Measurements from ENCODE around the gene SEMA3F. TPM values are rescaled to one million over a fixed set of nuclear protein-coding genes. Genes with fewer than 3 reads are reported as not detected.
A peak's percentile ranks its signal among the peaks of the same experiment; 100 is the strongest.

SEMA3F gene
- total RNA-seq, 1 donor from 2014 or later: 10.0 TPM

DNA sequence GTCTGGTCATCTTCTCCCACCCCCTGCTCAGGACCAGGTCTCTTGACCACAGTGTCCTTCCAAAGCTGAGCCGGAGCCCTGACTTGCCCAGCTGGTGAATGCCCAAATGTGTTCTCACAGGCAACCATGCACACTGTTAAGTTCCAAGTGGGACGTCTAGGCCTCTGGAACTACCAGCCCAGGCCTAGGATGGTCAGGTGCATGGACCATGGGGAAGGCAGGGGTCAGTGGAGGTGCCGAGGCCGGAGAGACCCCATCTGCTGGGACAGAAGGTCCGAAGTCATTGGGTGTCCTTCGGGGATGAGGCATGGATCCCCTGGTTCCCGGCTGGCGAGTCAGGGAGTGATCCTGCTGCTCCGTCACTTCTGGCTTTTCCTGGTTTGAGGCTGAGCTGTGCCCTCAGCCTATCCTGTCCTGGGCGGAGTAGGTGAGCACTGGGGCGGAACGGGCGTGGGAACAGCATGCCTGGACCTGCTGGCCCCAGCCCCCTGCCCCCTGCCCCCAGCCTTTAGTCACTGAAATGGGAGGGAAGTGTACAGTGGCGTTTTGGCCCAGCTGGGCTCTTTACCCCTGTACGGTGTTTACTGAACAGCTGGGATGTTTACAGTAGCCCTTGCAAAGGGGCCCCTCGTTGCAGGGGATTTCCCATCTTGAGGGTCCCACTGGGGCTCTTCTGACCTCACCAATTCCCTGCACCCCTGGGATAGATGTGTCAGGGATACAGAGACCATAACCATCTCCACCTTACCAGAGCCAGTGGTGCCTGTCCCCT lies 12.1 kb downstream of the SEMA3F start:
- no peak for DNase-seq (ENCODE audit: low spot score)
- intact Hi-C loops (cut with DNase I): loop anchor here (2.0 kb wide), 1 partner anchor 22 kb away; no protein-coding TSS in a partner anchor

DNA sequence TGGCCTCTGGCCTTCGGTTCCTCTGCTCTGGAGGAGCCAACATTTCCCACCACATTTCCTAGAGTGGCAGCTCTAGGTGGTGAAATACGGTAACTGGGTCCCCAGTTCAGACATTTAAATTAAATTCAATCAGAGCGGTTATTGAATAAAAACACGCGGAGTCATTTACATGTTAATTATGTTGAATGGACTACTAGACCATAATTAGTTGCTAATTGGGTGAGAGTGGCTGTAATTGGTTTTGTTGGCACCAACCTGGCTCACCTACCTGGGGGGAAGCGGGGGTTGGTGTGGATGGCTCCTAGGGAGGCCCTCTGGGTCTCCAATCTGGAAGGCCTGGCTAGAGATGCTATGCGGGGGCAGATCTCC lies 12.7 kb downstream of the SEMA3F start:
- DNase-seq (ENCODE audit: low spot score): no peak

DNA sequence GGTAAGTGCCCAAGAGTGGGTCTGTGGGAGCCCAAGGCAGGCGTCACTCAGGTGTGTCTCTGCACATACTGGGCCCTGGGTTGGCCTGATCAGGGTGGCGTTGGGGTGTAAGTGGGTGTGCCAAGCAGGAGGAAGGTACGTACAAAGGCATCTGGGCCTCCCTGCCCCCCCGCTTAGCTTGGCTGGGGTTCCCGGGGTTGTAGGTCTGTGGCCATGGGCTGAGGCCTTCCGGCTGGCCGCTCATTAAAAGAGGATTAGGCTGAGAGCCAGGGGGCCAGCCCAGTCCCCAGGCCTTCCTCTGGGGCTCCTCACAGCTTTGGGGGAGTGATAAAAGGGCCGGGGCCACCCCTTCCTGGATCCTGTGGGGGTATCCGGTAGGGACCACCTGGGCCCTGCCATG lies 13.3 kb downstream of the SEMA3F start:
- intact Hi-C loops (cut with DNase I): no loop called here
- no peak for DNase-seq (ENCODE audit: low spot score)

More for the DNA sequence above, 12.7 kb downstream of the SEMA3F start:
- intact Hi-C loops (cut with DNase I): loop anchor here (2.0 kb wide), 1 partner anchor 21 kb away; no protein-coding TSS in a partner anchor

DNA sequence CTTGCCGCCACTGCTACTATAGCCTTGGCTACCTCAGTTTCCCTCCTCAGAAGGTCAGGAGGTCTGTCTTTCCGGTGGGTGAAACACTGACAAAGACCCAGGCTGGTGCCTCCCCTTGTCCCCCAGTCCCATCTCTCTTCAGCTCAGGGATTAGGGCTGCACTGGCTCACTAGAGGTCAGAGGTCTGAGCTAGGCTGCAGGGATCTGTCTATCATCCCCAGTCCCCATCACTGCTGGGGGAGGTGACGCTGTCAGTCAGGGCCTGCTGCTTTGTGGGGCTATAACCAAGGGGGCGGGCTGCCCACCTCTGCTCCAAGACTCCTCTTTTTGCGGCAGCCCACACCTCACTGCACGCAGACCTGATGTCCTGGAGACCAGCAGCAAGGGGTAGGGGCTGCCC lies 13.7 kb downstream of the SEMA3F start:
- intact Hi-C loops (cut with DNase I): no loop called here
- no peak for DNase-seq (ENCODE audit: low spot score)

DNA sequence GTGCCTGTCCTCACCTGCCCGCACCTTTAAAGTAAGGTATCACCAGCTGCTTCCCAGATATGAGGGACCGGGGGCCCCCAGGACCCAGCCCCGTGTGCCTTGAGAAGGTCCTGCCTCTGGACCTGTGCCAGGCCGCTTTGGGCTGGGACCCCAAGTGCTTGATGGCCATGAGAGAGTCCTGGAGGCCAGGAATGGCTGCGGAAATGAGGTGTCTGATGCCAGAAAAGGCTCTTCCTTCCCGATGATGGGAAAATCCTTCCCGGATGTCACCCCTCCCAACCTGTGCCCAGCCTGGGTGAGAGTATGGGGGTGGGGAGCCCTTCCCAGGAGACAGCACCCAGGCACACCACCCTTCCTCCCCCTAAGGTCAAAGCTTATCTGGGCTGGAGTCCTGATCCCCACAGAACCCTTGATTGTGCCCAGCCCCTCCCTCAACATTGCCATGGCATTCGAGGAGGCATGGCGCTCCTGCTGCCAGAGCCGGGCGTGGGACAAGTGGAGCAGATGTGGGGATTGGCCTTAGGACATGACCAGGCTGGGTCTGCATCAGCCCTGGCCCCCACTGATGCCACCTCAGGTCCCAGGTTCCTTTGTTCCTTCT lies 14.2 kb downstream of the SEMA3F start:
- intact Hi-C loops (cut with DNase I): no loop called here
- no peak for DNase-seq (ENCODE audit: low spot score)

DNA sequence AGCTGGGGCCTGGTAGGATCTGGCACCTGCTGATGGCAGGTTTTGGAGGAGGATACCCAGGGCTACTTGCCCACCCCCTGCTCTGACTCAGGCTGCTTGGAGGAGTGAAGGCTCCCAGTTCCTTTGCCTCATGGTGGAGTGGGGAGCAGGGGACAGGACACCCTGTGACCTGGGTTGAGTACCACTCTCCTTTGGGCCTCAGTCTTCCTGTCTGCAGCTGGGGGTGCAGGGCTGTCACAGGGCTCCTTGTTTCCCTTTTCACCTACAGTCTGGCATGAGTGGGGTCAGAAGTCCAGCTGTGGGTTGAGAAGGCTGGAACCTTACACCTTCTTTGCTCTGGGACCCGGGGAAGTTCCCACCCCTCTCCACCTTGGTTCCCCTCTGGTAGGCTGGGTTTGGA lies 14.7 kb downstream of the SEMA3F start:
- intact Hi-C loops (cut with DNase I): no loop called here
- DNase-seq (ENCODE audit: low spot score): no peak

DNA sequence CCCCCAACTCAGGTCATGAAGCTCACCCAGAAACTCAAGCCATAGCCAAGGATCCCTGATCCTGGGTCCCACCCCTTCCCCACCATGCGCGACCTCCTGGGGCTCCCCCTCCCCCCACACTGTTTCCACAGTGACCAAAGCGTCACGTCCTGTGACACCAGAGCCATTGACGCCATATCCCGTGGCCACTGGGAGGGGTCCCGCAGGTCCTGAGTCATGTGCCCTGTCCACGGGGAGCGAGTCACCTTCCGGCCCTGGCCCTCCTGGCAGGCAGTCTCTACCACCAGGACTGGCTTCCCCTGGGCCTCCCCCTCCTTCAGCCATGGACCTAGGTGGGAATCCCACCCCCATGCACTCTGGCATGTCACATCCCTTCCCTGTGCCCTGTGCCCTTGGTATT lies 15.6 kb downstream of the SEMA3F start:
- intact Hi-C loops (cut with DNase I): no loop called here
- DNase-seq (ENCODE audit: low spot score): peak; percentile 89

DNA sequence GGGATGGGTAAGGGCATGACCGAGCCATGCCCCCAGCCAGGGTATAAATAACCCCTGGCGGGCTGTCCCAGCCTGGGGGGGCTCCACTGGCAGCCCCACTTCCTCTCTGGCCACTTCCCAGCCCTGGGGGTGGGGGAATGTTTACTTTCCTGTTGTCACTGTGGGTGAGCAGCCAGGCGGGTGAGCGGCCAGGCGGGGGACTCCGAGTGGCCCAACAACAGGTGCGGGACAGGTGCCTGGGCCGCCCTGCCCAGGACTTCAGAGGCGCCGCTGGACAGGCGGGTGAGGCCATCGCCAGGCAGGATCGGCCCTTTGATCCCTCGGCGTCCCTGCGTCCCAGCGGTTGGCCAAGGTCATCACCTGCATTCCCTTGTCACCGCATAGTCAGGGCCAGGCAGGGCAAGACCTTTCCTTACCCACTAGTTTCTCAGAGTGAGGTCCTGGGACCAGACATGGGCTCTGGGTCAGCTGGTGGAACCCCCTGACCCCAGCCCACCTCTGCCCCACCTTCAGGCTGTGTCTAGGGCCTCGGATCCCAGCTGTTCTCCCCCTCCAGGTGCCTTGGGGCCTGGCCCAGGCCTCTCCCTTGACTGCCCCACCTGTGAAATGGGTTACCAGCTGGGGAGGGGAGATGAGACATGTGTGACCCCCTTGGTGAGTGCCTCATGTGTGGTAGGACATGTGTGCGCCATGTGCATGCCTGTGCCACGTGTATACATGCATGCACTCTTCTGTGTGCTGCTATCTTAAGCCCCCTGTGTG lies 16.6 kb downstream of the SEMA3F start:
- DNase-seq (ENCODE audit: low spot score): no peak
- intact Hi-C loops (cut with DNase I): no loop called here

DNA sequence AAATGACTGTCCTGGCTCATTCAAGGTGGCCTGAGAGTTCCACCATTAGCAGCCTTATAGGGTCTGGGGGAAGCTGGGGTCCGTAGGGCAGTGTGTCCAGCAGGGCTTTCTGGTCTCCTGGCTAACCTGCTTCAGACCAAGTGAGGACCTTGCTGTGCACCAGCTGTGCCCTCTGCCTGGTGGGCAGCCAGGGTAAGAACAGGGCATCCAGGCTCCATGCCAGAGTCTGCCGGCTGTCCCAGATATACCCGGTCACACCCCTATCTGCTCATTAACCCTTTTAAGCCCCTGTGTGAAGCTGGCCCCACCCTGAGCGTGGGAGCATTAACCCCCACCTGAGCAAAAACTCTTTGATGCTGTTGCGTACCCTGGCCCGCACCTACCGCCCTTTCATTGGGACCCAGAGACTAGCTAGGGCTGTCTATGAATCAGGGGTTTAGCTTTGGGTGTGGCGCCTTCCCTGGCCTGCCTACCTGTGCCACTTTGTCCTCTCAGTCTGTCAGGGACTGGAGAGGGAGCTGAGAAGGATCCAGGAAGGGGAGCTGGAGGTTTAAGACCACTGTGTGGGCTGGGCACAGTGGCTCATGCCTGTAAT lies 17.6 kb downstream of the SEMA3F start:
- DNase-seq (ENCODE audit: low spot score): no peak
- intact Hi-C loops (cut with DNase I): no loop called here

DNA sequence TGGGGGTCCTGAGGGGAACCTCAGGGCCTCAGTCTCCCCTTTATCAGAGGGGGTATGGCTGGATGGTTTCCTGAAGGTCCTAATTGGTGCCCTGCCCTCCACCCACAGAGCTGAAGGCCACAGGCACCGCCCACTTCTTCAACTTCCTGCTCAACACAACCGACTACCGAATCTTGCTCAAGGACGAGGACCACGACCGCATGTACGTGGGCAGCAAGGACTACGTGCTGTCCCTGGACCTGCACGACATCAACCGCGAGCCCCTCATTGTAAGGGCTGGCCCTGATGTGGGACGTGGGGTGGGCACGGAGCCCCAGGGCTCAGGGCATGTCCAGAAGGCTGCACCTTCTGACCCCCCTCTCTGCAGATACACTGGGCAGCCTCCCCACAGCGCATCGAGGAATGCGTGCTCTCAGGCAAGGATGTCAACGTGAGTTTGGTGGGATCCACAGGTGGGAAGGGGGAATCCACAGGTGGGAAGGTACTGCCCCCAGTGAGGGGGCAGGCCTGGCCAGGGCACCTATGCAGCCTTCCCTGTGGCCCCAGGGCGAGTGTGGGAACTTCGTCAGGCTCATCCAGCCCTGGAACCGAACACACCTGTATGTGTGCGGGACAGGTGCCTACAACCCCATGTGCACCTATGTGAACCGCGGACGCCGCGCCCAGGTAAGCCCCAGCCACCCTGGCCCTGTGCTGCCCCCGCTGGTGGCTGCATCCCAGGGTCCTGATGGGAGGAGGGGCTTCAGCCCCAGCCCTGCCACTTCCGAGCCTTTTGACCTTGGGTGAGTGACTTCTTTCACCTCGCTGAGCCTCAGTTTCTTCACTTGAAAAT lies 18.8 kb downstream of the SEMA3F start:
- intact Hi-C loops (cut with DNase I): no loop called here
- no peak for DNase-seq (ENCODE audit: low spot score)

DNA sequence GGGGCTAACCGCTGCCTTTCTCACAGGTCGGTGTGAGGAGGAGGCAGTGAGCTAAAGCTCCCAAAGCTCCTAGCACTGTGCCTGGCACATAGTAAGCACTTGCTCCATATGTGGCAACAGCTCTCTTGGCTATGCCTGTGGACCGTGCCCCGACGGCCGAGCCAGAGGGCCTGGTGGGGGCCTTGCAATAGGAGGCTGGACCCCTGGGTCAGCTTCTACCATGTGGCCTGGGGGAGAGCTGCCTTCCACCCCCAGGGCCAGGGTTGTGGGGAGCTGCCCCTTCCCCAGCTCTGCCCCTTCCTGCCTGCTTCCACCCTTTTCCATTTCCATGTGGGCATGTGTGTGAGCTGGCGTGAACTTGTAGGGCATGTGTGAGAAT lies 19.4 kb downstream of the SEMA3F start:
- no peak for DNase-seq (ENCODE audit: low spot score)

DNA sequence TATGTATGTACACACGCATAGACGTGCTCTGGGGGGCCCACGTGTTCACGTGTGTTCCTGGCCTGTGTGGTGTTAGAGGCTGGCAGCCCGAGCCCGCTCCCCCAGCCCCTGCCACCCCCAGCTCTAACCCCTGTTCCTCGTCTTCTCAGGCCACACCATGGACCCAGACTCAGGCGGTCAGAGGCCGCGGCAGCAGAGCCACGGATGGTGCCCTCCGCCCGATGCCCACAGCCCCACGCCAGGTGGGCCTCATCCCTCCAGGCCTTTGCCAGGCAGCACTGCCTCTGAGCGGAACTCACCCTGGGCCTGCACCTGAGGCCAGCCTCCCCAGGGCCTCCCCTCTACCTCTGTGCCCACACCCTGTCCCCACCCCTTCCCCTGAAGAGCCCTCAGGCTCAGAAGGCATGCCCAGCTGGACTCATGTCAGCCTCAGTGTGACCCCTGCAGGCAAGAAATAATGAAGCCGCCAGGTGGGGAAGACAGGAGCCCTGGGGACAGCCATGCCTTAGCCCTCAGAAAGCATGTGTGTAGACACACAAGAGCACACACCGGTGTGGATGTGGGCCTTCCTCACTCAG lies 19.9 kb downstream of the SEMA3F start:
- no peak for DNase-seq (ENCODE audit: low spot score)
- intact Hi-C loops (cut with DNase I): no loop called here

More for the DNA sequence above, 19.4 kb downstream of the SEMA3F start:
- intact Hi-C loops (cut with DNase I): no loop called here

DNA sequence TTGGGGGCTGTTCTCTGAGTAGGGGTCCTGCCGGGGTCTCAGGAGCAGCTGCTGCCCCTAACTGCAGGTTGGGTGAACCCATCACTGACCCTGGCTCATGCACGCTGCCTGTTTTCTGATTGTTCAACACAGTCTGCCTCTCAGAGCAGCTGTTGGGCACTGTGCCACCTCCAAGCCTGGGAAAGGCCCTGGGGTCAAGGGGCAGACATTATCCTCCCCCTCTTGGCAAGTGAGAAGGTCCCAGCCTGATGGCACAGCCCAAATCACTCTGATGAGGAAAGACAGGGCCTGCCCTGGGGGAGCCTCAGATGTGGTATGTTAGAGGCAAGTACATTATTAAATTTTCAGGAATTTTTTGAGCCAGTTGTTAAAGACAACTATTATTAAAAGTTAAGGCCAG lies 22.2 kb downstream of the SEMA3F start:
- DNase-seq (ENCODE audit: low spot score): no peak
- intact Hi-C loops (cut with DNase I): no loop called here

DNA sequence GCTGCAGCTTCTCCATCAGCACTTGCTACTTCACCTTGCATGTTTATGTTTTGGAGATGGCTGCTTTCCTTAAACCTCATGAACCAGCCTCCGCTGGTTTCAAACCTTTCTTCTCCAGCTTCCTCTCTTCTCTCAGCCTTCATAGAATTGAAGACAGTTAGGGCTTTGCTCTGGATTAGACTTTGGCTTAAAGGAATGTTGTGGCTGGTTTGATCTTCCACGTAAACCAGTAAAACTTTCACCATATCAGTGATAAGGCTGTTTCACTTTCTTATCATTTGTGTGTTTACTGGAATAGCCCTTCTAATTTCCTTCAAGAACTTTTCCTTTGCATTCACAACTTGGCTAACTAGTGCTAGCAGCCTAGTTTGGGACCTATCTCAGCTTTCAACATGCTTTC lies 24.6 kb downstream of the SEMA3F start:
- DNase-seq (ENCODE audit: low spot score): no peak
- intact Hi-C loops (cut with DNase I): no loop called here

DNA sequence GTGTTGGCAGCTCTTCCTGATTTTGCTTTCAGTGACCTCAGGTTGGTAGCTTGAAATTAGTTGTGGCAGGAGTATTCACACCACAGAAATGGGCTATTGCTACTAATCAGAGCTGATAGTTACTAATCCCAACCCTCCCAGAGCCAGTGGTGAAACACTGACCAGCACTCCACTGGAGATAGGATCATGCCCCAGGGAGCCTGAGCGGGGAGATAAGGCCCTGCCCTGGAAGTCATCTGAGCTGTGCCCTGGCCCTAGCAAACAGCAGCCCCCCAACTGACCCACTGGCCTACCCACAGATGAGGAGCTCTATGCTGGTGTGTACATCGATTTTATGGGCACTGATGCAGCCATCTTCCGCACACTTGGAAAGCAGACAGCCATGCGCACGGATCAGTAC lies 26.9 kb downstream of the SEMA3F start:
- DNase-seq (ENCODE audit: low spot score): no peak
- intact Hi-C loops (cut with DNase I): no loop called here

DNA sequence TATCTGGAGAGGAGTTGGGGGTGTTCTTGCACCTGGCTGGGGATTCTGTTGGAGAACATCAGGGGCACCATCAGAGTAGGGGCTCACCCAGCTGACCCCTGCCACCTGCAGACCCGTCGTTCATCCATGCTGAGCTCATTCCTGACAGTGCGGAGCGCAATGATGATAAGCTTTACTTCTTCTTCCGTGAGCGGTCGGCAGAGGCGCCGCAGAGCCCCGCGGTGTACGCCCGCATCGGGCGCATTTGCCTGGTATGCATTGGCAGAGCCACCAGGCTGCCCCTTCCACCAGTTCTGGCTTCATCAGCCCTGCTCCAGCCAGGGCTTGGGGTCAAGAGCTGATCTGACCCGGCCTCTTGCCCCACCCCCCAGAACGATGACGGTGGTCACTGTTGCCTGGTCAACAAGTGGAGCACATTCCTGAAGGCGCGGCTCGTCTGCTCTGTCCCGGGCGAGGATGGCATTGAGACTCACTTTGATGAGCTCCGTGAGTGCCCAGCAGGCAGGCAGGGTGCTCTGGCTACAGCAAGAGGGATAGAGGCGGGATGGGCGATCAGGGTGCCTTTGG lies 27.5 kb downstream of the SEMA3F start:
- no peak for DNase-seq (ENCODE audit: low spot score)
- intact Hi-C loops (cut with DNase I): no loop called here

DNA sequence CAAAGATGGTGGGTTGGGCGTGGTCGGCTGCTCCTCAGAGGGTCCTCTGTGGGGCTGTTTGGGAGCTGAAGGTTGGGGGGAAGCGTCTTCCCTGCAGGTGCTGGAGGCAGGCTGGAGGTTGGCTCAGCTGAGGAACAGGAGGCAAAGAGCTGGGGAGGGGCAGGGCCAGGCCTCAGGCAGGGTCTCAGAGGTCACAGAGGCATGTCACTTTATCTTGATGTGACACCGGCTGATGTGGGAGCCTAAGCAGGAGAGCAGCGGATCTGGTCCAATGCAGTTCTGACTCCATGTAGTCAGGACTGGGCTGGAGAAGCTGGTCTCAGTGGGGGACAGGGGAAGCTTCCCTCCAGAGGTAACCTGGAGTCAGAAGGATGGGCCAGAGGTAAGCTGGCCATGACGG lies 28.6 kb downstream of the SEMA3F start:
- intact Hi-C loops (cut with DNase I): no loop called here
- no peak for DNase-seq (ENCODE audit: low spot score)

DNA sequence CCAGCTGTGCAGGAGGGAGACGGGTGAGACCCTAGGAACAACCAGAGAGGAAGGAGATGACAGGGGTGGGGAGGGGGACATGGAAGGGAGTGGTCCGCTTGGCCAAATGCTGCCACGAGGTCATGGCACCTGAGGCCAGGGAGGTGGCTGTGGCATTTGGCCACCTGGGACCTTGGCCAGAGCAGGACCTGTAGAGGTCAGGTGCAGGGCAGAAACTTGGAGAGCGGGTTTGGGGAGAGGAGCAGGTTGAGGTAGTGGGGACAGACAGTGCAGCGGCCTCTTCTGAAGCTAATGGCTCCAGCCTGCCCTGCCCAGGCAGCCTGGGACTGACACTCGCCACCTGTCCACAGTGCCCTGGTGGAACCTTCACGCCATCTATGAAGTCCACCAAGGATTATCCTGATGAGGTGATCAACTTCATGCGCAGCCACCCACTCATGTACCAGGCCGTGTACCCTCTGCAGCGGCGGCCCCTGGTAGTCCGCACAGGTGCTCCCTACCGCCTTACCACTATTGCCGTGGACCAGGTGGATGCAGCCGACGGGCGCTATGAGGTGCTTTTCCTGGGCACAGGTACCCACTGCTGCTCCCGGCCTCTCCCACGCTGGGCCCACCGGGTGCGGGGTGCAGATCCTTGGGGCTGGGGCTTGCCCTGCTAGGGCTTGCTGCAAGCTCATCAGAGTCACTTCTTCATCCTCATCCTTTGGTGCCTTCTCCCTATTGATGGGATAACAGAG lies 29.3 kb downstream of the SEMA3F start:
- no peak for DNase-seq (ENCODE audit: low spot score)
- intact Hi-C loops (cut with DNase I): no loop called here

All from cardiac septum (tissue), 1 donor.